GM06990 (cell line): Measurements from ENCODE around the gene UBE3D.
A peak's percentile ranks its signal among the peaks of the same experiment; 100 is the strongest.

Experiments
- DNase-seq: peaks from one replicate; pipeline ENCODE4 v3.0.0-alpha.2; 2011; ENCODE audit not compliant: insufficient read length; ENCODE audit errors: extremely low read depth
- H3K27me3 ChIP-seq: replicated peaks from 2 replicates; pipeline ENCODE4 v1.6.0; 2011; ENCODE audit warnings: low read length; ENCODE audit not compliant: control insufficient read depth, insufficient read depth
- H3K36me3 ChIP-seq: 2 replicates; pipeline ENCODE4 v1.5.1; 2011; ENCODE audit warnings: low read length; ENCODE audit not compliant: control insufficient read depth, insufficient read depth
- H3K4me3 ChIP-seq: replicated peaks from 2 replicates; pipeline ENCODE4 v1.5.1; 2011; ENCODE audit warnings: low read depth, mild to moderate bottlenecking, control low read depth, low read length
- TF ChIP-seq, protein P1 (sequence below): IDR thresholded peaks from 2 replicates; pipeline ENCODE4 v1.5.1; 2011; ENCODE audit warnings: low read length, control low read depth, mild to moderate bottlenecking, inconsistent platforms; ENCODE audit not compliant: insufficient read depth, poor library complexity, severe bottlenecking

Gene UBE3D

DNA sequence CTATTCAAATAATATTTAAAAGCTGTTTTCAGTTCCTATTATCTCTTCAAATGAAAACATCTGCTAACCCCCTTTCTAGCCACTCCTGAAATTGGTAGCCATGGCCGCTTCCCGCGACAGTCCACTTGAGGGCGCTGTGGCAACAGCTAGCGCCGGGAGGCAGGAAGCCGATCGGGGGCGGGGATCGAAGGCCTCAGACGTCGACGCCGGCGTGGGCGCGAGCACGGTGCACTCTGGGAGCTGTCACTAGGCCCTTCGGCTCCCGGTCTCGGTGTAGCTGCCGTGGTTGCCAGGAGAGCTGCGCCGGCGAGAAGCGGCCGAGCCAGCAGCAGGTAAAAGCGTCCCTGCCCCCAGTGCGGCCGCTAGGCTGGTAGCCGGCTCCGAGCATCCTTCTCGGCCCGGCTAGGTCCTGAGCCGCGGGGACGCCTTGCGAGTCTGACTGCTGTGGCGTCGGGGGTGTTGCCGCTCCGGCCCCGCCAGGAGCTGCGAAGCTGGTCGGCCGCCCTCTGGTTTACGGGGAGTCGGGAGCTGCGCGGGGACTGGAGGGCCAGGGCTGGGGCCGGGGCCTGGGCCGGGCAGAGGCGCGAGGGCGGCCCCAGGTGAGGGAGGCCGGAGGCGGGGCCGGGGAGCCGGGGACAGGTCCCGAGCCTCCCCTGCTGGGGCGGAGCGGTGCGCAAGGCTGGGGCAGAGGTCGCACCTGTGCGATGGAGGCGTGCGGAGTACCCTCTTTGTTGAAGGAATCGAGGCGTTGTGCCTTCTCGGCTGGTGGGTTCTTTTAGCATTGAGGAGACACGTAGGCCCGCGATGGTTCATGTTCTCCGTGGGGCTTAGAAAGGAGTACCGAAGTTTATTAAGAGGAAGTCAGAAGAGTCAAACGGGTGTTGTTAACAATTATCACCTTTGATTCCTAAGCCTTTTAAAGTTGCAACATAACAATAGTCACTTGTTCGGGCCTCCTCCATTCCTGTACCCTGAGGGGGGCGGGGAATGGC lies 2.1 kb upstream of the UBE3D start, which contains the start of gene DOP1A:
Gene DOP1A, plus strand, starts transcription at position 224 of the 992 bp plus-strand sequence. CDS start 29,307 bp downstream, outside the sequence.
- Histone ChIP-seq H3K36me3 (no peaks in the 10 kb centered on the region), H3K4me3 (peak within 1 kb of the TSS; percentile 87), H3K27me3 (no peaks in the 10 kb centered on the region)
- DNase-seq = peak; percentile 97
- TF ChIP-seq, protein P1, sequence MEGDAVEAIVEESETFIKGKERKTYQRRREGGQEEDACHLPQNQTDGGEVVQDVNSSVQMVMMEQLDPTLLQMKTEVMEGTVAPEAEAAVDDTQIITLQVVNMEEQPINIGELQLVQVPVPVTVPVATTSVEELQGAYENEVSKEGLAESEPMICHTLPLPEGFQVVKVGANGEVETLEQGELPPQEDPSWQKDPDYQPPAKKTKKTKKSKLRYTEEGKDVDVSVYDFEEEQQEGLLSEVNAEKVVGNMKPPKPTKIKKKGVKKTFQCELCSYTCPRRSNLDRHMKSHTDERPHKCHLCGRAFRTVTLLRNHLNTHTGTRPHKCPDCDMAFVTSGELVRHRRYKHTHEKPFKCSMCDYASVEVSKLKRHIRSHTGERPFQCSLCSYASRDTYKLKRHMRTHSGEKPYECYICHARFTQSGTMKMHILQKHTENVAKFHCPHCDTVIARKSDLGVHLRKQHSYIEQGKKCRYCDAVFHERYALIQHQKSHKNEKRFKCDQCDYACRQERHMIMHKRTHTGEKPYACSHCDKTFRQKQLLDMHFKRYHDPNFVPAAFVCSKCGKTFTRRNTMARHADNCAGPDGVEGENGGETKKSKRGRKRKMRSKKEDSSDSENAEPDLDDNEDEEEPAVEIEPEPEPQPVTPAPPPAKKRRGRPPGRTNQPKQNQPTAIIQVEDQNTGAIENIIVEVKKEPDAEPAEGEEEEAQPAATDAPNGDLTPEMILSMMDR = peak; percentile 96

DNA sequence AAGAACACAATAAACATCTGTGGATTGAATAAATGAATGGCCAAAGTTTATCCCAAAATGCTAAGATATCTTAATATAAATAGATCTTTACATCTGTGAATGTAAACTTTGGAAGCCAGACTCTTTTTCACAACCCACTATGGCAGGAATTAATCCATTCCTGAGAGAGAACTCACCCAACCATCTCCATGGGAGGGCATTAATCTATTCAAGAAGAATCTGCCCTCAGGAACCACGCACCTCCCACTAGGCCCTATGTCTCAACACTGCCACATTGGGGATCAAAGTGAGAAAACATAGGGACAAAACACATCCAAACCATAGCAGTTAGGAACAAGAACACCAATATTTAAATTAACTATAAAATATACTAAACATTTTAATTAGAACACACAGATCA lies 3.4 kb downstream of the UBE3D start:
- Histone ChIP-seq H3K36me3 (no peaks in the 10 kb centered on the region), H3K27me3 (no peaks in the 10 kb centered on the region), H3K4me3 (no peak overlapping the region)
- TF ChIP-seq, protein P1 = no peak
- DNase-seq = no peak

DNA sequence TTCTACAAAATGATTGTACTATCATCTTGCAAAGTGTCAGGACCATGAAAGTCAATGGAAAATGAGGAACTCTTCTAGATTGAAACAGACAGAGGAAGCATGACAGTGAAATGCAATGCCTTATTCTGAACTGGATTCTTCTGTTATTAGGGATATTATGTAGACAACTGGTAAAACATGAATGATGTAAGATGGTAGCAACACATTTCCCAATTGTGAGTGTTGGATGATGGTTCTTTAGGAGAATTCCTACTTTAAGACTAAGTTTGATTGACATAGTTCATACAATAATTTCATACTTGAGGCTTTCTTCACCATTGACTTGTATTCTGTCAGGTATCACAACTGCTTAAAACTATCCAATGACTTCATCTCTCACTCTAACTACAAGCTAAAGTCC lies 4.5 kb downstream of the UBE3D start:
- Histone ChIP-seq H3K4me3 (no peak overlapping the region), H3K36me3 (no peaks in the 10 kb centered on the region; the same call in 1 of the 2 replicates), H3K27me3 (no peaks in the 10 kb centered on the region)
- TF ChIP-seq, protein P1 = no peak
- no peak for DNase-seq

DNA sequence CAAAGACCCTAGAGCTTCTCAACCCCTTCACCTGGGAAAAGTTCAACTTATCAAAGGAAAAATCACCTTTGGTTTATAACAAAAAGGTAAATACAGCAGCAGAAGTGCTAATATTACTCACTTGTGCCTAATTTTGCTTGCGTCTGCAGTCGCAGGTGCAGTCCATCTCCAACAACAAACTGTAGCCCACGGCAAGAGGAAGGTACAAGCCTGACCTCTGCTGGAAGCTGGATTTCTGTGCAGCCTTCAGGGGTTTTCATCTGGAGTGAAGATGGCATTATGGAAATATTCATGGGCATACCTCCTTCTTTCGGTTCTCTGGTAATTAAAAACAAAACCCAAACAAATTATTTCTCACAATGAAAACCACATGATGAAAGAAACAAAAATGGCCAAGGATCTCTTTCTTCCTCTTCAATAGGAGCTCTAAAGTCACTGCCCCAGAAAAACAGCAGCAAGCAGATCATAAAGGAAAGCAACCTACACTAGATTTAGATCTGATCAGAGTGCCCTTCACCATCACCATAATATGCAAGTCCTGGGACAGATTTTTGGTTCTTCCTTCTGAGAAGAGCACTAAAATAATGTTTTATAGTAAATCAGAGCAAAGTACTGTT lies 7.8 kb downstream of the UBE3D start:
- TF ChIP-seq, protein P1 = peak; percentile 87
- Histone ChIP-seq H3K36me3 (no peaks in the 10 kb centered on the region; the same call in 1 of the 2 replicates), H3K4me3 (no peak overlapping the region), H3K27me3 (no peaks in the 10 kb centered on the region)
- DNase-seq = no peak

DNA sequence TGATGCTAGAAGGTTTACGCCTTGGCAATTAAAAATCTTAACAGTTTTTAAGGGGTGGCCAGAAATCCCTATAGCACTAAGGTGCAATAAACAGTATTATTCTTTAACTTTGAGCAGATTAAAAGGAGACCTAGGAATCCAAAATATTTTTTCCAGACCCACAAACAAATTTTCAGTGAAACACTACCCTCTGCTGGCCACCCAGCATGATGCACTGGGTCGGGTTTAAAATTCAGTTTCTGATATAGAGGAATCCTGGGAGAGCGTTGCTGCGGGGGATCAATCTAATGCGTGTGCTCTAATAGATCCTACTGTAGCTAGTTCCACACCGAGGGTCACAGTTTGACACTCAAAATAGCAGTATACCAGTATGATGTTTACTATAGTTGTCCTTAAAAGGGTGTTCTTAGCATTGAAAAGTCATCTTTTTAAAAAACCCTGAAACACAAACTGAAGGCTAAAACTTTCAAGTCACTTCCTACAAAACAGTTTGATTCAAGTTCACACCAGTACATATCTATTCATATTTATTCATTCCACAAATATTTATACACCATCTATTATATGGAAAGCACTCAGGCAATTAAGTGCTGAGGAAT lies 10.2 kb downstream of the UBE3D start:
- DNase-seq = no peak
- Histone ChIP-seq H3K4me3 (no peak overlapping the region), H3K36me3 (no peaks in the 10 kb centered on the region; the same call in 1 of the 2 replicates), H3K27me3 (no peaks in the 10 kb centered on the region)
- TF ChIP-seq, protein P1 = peak; percentile 83
